Stimulated activated CD4-positive, alpha-beta T cell treated with anti-CD3 and anti-CD28 coated beads, Interleukin-4, amount 100 ng/mL, for 4 hours (primary cell): ENCODE results near the gene FPR3.
A peak's percentile ranks its signal among the peaks of the same experiment; 100 is the strongest.
"Not testable (repeated sequence)": the region's sequence is repeated elsewhere in the genome, so short reads cannot be mapped to it uniquely, and the experiment has no call there.

Experiments
- DNase-seq, 2 experiments: peaks; one replicate each; pipeline ENCODE4 v3.0.0-alpha.2; 2020

Gene FPR3, protein sequence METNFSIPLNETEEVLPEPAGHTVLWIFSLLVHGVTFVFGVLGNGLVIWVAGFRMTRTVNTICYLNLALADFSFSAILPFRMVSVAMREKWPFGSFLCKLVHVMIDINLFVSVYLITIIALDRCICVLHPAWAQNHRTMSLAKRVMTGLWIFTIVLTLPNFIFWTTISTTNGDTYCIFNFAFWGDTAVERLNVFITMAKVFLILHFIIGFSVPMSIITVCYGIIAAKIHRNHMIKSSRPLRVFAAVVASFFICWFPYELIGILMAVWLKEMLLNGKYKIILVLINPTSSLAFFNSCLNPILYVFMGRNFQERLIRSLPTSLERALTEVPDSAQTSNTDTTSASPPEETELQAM

DNA sequence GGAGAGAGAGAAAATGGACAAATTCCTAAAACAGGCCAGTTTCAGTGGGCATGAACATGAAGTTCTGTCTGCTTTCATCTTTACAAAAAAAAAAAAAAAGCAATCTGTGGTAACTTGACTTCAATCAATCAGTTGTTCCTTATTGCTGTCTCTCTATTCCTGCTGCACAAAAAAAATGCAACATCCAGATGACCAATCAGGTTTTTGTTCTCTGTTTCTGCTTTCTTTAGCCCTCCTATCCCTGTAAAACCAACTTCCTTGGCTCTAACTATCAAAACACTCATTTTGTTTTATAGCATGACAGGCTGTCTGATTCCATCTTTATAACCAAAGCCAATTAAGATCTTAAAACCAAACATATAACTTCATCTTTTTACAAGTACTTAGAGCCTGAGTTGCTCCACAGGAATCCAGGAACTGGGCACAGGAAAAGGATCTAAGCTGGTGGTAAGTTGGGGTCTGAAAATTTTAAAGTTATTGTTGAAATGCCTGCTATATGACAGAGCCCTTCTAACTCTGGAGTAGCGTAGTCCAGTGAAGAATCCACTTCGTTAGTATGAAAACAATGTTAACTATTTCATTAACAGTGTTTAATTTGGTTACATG lies at the start of gene FPR3:
TSS of gene FPR3 (plus strand) at position 273 of the 606 bp plus-strand sequence. CDS start 28,592 bp downstream, outside the sequence.
- no peak for DNase-seq

DNA sequence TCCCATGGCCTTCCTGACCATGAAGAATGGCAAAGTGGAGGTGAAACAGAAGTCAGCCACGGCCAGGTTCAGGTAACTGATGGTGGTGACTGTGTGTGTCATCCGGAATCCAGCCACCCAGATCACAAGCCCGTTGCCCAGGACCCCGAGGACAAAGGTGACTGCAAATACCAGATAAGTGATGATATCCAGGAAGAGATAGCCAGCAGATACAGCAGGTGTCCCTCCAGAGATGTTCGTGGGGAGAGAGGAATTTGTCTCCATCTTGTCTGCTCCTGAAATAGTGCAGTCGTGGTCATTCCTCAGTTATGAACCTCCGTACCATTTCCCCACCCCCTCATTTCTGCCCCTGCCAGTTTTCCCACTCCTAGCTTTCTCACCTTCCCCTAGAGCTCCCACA lies 48.2 kb upstream of the FPR3 start:
- DNase-seq, result no peak

DNA sequence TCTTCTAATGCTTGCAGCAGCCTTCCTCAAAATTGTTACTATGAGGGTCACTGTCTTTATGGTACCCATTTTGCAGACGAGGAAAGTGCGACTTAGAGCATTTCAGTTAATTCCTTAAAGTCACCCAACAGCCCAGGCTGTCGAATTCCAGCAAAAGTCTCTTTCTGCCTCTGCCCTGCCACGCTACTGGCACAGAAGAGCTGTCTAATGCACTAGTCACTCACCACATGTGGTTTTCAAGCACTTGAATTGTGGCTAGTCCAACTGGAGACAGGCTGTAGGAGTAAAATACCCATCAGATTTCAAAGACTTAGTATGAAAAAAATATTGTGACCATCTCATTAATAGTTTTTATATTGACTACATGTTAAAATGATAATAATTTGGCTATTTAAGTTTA lies 45.0 kb upstream of the FPR3 start:
- DNase-seq, result no peak

DNA sequence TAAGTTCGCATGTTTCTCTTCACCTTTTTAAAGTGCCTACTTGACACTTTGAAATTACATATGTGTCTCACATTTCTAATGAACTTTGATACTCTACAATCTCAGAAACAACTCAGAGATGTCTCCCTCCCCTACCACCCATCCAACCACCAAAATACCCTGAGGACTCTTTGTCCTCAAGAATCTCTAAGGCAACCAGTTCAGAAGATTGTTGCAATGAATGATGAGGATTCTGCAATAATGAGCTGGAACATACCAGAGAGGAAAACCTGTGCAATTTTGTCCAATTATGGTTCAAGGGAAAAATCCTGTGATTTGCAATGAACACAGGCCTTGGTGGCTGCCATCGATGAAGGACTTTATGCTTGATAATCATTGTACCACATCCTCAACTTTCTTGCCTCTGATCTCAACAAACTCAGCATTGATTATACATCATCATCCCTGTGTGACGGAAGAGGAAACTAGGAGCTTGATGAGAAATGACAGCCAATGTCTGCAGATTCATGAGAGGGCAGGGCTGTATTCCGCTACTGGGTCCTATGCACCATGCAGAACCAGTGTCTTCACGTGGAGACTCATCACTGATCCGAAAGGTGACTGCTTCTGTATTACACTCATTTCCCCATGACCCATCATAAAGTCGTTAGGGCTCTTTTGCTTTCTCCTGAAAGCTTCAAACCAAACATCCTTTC lies 44.4 kb upstream of the FPR3 start:
- DNase-seq, result no peak

DNA sequence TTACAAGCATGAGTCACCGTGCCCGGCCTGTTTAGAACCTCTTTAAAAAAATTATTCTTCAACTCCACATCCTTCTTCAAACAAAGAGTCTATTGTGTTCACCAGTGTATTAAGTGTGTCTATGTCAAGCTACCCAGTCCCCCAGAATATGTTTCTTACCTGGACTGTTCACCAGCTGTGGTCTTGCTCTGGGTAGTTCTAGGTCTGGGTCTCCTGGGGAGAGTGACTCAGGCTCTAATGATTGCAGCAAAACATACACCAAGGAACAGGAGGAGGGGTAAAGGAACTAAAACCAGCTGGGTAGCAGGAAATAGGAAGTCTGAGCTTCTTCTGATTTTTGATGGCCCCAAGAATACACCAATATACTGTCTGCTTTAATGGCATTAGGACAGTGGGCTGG lies 43.3 kb upstream of the FPR3 start, which contains the start of gene FPR1:
TSS of gene FPR1 (minus strand) at position 224 of the 400 bp plus-strand sequence. CDS start 4,884 bp downstream, outside the sequence.
- no peak for DNase-seq

DNA sequence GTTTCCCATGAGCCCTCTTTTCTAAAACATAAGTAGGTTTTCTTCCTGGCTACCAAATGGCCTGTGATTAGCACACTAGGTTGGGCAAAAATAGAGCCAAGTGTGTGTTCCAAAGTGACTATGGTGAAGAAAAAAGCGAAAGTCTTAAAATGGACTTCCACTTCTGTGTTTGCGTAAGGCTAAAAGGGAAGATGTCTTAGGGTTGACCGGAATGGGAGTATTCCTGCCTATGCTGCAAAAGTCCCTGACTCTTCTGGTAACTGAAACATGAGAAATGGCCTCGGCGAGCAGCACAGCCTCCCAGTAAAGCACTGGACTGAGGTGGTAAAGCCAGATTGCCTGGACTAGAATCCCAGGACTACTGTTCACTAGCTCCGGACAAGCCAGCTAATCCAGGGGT lies 40.8 kb upstream of the FPR3 start:
- DNase-seq, result no peak

DNA sequence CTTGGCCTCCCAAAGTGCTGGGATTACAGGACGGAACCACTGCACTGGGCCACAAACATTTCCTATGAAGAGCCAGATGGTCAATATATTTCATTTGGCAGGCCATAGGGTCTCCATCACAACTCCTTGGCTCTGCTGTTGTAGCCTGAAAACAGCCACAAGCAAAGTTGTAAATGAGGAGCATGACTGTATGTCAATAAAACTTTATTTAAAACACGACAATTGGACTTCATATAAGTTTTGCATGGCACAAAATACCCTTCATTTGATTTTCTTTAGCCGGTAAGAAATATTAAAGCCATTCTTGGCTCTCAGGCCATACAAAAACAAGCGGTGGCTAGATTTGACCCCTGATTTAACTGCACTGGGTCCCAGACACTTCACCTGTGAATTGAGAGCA lies 40.2 kb upstream of the FPR3 start:
- DNase-seq, result no peak

DNA sequence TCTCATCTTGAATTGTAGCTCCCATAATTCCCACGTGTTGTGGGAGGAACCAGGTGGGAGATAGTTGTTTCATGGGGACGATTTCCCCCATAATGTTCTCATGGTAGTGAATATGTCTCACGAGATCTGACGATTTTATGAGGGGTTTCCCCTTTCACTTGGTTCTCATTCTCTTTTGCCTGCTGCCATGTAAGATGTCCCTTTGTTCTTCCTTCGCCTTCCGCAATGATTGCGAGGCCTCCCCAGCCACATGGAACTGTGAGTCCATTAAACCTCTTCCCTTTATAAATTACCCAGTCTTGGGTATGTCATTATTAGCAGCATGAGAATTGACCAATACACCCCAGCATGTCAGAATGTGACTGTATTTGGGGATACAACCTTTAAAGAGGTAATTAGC lies 39.4 kb upstream of the FPR3 start:
- no peak for DNase-seq

DNA sequence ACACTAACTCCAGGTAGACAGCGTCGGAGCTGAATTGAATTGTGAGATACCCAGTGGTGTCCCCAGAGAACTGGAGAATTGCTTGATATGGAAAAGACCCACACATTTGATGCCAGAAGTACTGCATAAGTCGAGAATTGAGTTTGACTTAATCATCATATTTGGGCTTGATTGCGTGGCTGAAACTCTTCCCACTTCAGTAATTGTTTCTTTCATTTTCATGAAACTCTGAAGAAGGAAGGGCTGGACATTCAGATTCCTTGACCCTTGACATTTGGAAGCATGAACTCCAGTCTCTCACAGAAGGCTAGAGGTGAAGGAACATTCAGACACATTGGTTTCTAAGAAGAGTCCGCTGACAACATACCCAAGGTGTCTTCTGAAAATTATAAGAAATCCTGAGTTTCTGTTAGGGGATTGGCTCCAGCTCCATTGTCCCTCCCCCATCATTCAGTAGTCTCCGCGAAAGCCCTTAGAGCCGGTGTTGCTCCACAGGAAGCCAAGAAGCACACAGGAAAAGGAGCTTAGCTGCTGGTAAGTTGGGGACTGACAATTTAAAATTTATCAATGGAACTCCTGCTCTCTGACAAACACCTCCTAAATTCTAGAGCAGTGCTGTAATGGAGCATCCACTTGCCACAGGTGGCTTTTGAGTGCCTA lies 34.1 kb upstream of the FPR3 start, which contains the start of gene FPR2:
TSS of gene FPR2 (plus strand) at position 484 of the 660 bp plus-strand sequence. CDS start 7,479 bp downstream, outside the sequence.
- DNase-seq, result no peak

DNA sequence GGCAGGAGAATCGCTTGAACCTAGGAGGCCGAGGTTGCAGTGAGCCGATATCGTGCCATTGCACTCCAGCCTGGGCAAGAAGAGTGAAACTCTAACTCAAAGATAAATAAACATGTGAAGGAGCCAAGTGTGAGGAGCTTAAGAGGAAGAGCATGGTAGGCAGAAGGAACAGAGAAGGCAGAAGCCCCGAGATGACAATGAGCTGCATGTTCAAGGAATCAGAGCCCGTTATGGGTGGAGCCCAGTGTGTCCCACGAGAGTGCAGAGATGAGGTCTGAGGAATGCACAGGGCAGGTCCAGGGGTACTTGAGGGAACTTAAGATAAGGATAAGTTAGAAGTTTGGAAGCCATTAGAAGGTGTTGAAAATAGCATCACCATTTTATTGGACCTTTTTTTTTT lies 33.3 kb upstream of the FPR3 start:
- DNase-seq, result no peak

DNA sequence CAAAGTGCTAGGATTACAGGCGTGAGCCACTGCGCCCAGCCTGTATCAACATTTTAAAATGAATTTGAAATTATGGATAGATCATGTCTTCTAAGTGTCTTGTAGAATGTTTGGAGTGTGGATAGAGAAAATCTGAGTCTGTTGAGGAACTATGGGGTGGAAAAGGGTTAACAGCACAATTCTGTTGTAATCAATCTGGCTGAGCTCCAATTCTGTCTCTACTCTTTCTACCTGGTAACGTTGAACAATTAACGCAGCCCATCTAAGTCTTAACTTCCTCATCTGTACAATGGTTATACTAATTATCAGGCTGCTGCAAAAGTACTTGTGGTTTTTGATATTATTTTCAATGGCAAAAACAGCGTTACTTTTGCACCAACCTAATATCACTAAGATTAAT lies 29.9 kb upstream of the FPR3 start:
- no peak for DNase-seq

DNA sequence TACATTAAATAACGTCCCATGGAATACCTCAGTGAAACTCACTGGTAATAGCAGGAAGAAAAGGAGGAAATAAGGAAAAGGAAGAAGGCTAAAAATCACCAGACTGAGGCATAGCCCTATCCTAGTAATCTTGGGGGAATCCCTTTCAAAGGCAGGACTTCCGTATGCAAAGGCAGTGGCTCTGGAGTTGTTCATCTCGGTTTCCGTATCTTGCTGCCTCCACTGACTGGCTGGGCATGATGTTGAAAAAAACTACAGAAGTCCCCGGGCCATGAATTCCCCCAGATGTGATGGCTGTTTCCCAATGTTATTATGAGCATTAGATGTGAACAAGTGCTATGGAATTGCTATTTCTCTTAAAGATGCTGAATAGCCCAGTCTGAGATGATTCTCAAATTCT lies 28.5 kb upstream of the FPR3 start:
- no peak for DNase-seq

DNA sequence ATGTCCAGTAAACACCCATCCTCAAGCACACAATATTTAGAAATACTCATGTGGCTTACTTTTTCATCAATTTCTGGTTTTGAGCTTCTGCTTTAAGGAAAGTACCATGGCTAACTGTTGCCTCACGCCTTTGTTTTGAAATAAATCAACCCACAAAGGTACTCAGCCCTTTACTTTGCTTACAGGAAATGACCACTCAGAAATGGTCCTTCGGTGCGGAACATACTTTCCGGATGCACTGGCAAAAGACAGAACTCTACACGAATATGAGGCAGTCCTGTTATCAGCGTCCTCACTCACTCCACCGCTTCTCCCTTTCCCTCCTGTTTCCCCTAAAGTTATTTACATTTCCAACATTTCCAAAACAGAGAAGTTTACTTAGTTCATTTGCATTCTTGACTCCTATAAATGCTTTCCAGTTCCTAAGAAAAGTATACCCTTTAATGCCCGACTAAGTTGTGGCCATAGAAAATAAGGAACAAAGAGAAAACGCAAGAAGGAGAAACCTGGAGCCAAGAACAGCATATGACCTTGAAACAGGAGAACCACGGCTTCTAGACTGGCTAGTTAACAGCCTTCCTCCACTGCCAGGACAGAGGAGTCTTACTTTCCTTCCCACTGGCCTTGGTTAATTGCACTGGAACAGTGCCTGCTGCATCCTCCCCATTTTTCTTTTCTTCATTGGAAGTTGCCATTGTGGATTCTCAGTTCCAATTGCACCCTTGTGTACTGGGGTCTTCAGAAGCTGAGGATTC lies 23.4 kb upstream of the FPR3 start:
- no peak for DNase-seq

DNA sequence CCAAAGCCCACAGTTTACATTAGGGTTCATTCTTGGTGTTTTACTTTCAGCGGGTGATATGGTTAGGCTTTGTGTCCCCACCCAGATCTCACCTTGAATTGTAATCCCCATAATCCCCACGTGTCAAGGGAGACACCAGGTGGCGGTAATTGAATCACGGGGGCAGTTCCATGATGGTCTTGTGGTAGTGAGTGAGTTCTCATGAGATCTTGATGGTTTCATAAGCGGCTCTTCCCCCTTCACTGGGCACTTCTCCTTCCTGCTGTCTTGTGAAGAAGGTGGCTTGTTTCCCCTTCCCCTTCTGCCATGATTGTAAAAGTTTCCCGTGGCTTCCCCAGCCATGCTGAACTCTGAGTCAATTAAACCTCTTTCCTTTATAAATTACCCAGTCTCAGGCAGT lies 22.0 kb upstream of the FPR3 start:
- no peak for DNase-seq

DNA sequence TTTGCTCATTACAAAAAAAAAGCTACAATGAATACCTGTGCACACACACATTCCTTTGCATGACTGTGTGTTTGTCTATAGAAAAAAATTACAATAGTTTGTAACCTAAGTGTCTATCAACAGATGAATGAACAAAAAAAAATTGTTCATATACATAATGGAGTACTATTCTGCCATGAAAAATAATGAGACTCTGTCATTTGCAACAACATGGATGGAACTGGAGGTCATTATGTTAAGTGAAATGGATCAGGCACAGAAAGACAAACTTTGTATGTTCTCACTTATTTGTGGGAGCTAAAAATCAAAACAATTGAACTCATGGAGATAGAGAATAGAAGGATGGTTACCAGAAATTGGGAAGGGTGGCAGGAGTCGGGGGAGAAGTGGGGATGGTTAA lies 18.4 kb upstream of the FPR3 start:
- not testable (repeated sequence) for DNase-seq

DNA sequence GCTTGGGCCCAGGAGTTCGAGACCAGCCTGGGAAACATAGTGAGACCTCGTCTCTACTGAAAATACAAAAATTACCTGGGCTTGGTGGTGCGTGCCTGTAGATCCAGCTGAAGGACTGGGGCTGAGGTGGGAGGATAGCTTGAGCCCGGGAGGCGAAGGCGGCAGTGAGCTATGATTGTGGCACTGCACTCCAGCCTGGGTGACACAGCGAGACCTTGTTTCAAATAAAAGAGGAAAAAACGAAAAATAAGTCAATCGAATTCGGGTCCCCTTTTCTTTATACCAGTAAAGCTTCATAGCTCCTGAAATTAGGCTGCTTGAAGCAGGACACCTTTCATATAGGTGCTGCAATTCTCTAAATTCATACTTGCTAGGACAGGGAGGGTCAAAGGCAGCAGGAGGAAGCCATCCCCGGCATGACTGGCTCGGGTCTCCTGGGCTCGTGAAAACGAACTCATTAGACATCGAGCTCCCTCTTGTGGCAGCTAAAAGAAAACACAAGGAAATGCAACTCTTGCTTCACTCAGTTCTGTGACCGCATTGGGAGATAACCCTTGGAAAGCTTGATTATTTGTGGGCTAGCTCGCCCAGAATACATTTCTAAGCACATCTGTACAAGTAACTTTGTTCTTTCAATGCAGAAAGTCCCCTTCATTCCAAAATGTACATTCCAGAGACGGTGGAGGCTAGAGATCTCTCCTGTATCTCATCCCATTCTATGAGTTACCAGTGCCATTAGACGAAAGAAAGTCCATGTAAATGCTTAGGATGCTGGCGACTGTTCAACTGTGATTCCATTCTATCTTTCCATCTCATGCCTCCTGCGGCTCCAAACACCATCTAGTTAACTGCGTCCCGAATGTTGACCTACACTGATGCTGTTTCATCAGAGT lies 17.1 kb upstream of the FPR3 start:
- DNase-seq, result peak; percentile 16 to 17

DNA sequence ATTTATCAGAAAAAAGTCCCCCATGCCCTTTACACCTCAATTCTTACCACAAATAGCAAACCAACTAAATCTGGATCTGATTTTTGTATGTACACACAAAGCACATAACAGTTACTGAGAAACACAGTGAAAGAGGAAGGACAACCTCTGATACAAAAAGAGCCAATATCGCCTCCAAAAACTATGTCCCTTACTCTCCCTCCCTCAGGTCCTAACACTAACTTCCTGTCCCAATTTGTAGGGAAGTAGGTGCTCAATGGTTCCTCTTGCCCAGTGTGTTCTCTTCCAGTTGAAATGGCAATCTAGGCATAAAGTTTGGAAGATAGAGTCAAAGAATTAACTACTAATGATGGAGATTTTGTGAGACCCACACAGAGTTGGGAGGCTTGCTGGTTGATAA lies 15.8 kb upstream of the FPR3 start:
- no peak for DNase-seq

DNA sequence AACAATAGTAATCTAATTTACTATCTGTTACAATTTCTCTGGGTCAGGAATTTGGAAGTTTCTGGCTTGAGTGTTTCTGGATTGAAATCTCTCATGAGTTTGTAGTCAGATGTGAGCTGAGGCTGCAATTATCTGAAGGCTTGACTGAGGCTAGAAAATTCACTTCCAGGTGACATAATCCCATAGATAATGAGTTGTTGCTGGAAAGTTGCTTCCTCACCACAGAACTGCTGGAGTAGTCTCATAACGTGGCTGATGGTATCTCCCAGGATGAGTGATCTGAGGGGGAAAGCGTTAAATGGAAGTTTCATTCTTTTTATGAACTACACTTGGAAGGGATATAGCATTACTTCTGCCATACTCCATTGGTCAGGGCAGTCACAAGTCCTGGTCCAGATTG lies 15.3 kb upstream of the FPR3 start:
- no peak for DNase-seq

DNA sequence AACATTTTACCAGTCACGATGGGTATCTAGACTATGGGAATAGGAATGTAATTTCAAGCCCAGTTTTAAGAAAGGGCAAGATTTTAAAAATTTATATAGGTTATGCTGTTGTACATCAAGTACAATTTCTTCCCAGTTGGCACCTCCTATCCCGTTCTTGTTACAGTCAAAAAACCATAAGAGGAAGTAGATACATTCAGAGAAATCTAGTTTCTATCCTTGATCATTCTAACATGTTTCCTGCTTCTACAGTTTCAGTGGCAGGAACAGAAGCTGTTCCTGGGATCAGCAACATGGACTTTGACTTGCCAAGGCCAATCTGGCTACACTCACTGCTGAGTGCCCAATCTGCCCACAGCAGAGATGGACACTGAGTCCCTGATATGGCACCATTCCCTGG lies 14.7 kb upstream of the FPR3 start:
- DNase-seq, result no peak

DNA sequence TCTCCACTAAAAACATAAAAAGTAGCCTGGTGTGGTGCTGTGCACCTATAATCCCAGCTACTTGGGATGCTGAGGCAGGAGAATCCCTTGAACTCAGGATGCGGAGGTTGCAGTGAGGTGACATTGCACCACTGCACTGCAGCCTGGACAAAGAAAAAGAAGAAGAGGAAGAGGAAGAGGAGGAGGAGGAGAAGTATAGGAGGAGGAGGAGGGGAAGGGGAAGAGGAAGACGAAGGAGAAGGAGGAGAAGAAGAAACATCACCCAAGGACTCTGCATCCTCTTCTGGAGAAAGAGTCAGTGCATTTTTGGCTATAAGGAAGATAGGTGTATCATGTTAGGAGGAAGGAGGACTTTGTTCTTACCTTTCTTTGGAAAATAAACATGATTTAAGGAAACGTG lies 13.0 kb upstream of the FPR3 start:
- DNase-seq, result no peak

DNA sequence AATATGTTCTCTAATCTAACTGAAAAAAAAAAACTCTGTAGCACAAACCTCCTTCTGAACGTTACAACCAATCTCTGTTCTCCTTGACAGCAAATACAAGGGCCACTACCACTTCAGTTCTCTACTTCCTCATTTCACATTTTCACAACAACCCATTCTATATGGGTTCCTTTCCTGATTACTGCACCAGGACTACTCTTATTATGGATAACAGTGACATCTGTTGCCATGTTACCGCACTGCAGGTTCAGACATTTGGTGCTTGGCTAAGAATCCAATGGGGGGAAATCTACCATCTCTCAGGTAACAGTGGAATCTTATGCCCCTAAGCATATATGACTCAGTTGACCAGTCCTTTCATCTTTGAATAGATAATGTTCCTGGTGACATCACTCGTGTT lies 11.6 kb upstream of the FPR3 start:
- DNase-seq, result no peak
